Posterior cingulate gyrus (tissue), 11 donors: ENCODE data around the gene ZNF512.
"Not testable (repeated sequence)": the region's sequence is repeated elsewhere in the genome, so short reads cannot be mapped to it uniquely, and the experiment has no call there.

Experiments used
- DNase-seq, 10 donors: peaks; one replicate each; pipeline versions ENCODE4 v3.0.0 to v3.0.0-alpha.2; 2020 to 2021; ENCODE audit warnings: mixed read lengths in 3 of 10
- intact Hi-C: fragments of 100-400 bp; cut with DNase I; formaldehyde crosslinking; loops from one replicate; pipeline ENCODE4 v1.15.1; 2023

Gene ZNF512

DNA sequence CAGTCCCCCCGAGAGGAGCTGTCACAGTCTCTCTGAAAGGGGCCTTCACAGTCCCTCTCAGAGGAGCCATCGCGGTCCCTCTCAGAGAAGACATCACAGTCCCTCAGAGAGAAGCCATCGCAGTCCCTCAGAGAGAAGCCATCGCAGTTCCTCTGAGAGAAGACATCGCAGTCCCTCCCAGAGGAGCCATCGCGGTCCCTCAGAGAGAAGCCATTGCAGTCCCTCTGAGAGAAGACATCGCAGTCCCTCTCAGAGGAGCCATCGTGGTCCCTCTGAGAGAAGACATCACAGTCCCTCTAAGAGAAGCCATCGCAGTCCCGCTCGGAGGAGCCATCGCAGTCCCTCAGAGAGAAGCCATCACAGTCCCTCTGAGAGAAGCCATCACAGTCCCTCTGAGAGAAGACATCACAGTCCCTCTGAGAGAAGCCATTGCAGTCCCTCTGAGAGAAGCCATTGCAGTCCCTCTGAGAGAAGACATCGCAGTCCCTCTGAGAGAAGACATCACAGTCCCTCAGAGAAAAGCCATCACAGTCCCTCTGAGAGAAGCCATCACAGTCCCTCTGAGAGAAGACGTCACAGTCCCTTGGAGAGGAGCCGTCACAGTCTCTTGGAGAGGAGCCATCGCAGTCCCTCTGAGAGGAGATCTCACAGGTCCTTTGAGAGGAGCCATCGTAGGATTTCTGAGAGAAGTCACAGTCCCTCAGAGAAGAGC, 1.3 kb upstream of the ZNF512 start:
- intact Hi-C loops = loop anchor here (2.0 kb wide), 1 partner anchor 93 kb away; the partner anchor contains the start of gene IFT172
- DNase-seq = no peak

DNA sequence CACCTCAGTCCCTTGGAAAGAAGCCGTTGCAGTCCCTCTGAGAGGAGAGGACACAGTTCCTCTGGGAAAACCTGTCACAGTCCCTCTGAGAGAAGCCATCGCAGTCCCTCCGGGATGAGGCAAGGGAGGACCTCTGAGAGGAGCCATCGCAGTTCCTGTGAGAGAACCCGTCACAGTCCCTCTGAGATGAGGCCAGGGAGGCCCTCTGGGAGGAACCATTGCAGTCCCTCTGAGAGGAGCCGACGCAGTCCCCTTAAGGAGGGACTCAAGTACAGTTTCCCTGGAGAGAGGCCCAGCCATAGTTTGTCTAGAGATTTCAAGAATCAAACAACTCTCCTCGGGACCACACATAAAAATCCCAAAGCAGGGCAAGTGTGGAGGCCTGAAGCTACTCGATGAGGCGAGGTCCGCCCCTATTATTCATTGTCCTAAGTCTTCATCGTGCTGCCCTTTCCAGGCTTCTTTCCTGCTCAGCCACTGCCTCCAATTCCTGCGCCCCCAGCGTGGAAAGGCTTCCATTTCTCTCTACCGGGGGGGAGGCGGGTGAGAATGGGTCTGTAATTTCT, 630 bp upstream of the ZNF512 start:
- no peak for DNase-seq
- intact Hi-C loops = loop anchor here (2.0 kb wide), 1 partner anchor 93 kb away; the partner anchor contains the start of gene IFT172

DNA sequence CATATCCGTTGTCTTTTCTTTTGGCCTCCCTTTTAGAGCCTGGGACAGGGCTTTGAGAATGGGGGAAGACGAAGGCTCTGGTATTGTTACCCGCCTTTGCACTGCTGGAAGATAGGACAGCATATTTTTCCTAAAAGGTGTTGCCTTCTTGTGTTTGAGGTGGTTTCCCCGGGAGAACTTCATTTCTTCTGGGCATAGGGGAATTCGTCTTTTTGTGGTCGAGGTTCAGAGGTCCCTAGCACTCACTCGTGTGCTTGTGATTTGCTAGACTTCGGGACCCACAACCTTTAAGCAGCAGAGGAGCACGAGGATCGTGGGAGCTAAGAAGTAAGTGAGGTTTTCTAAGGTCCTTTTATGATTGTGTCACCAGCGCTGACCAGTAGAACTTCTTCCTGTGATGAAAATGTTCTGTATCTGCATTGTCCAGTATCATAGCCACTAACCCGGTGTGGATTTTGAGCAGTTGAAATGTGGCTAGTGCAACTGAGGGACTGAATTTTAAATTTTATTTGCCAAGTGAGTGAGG, 611 bp downstream of the ZNF512 start:
- no peak for DNase-seq
- intact Hi-C loops = loop anchor here (2.0 kb wide), 1 partner anchor 95 kb away; the partner anchor contains the start of gene IFT172

DNA sequence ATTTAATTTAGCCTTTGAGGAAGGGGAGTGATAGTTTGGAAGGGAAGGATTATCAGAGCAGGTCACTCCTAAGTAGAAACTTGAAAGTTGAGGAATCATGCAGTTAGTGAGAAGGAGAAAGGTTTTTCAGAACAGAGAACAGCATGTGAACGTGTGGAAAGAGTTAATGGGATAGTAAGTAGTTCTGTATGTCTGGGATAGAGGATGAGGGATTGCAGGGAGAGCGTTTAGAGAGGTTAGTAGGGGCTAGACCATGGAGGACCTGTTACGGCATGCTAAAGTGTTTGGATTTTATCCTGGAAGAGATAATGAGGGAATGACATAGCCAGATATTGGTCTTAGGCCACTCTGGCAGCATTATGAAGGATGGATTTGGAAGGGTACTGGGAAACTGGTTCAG, 1.8 kb downstream of the ZNF512 start:
- DNase-seq = no peak
- intact Hi-C loops = no loop called here

DNA sequence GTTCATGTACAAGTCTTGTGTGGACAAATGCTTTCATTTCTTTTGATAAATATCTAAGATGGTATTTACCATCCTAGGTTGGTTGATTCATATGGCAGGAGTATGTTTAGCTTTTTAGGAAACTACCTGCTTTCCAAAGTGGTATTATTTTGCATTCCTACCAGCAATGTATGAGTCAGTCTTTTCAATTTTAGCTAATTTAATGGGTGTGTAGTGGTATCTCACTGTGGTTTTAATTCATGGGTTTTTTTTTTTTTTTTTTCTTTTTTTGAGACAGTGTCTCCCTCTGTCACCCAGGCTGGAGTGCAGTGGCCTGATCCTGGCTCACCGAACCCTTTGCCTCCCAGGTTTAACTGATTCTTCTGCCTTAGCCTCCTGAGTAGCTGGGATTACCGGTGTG, 4.2 kb downstream of the ZNF512 start:
- intact Hi-C loops = no loop called here

DNA sequence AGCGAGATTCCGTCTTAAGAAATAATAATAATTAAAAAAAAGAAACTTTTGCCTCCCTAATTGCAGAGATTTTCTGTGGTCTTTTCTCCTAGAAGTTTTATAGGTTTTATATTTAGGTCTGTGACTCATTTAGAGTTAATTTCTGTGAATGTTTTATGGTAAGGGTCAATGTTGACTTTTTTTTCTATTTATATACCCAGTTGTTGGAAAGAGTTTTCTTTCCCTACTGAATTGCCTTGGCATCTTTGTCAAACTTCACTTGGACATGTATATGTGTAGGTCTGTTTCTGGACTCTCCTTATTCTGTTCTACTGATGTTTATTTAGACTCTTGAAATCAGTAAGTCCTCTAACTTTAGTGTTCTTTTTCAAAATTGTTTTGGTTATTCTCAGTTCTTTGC, 5.5 kb downstream of the ZNF512 start:
- no peak for DNase-seq
- intact Hi-C loops = no loop called here

More for the DNA sequence above, 4.2 kb downstream of the ZNF512 start:
- DNase-seq = no peak

DNA sequence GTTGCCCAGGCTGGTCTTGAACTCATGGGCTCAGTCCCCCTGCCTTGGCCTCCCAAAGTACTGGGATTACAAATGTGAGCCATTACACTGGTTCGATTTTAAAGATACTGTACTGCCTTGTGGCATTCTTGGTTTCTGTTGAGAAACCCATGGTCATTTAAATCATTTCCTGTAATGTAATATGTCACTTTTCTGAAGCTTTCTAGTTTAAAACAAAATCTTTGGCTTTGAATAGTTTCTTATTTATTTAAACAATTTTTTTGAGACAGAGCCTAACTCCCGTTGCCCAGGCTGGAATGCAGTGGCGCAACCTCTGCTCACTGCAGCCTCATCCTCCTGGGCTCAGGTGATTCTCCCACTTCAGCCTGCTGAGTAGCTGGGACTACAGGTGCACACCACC, 8.9 kb downstream of the ZNF512 start:
- no peak for DNase-seq
- intact Hi-C loops = no loop called here

DNA sequence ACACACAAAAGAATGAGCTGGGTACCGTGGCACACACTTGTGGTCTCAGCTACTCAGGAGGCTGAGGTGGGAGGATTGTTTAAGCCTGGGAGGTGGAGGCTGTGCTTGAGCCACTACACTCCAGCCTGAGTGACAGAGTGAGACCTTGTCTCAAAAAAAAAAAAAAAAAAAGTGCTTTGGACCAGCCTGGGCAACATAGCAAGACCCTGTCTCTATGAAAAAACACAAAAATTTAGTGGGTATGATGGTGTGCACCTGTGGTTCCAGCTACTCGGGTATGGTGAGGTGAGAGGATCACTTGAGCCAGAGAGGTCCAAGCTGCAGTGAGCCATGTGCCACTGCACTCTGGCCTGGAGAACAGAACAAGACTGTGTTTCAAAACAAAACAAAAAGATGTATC, 10.4 kb downstream of the ZNF512 start:
- no peak for DNase-seq

DNA sequence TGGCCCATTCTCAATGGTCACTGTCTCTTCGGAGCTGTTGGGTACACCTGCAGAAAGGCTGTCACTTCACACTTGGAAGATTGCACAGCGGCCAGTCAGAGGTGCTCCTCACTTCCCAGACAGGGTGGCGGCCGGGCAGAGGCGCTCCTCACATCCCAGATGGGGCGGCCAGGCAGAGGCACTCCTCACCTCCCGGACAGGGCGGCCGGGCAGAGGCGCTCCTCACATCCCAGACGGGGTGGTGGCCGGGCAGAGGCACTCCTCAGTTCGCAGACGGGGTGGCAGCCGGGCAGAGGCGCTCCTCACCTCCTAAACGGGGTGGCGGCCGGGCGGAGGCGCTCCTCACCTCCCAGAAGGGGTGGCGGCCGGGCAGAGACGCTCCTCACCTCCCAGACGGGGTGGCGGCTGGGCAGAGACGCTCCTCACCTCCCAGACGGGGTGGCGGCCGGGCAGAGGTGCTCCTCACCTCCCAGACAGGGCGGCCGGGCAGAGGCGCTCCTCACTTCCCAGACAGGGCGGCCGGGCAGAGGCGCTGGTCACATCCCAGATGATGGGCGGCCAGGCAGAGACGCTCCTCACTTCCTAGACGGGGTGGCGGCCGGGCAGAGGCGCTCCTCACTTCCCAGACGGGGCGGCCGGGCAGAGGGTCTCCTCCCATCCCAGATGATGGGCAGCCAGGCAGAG, 11.3 kb downstream of the ZNF512 start:
- peak in 1 of 10 donors; percentile 79 for DNase-seq

More for the DNA sequence above, 10.4 kb downstream of the ZNF512 start:
- intact Hi-C loops = no loop called here

DNA sequence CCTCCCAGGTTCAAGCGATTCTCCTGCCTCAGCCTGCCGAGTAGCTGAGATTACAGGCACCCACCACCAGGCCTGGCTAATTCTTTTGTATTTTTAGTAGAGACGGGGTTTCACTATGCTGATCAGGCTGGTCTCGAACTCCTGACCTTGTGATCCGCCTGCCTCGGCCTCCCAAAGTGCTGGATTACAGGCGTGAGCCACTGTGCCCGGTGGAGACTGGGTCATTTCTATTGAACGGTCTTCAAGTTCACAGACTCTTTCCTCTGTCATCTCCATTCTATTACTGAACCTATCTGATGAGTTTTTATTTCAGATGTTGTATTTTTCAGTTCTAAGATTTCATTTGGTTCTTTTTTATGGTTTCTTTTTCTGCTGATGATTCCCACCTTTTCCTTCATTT, 12.6 kb downstream of the ZNF512 start:
- intact Hi-C loops, DNase-seq: not testable (repeated sequence)

More for the DNA sequence above, 11.3 kb downstream of the ZNF512 start:
- intact Hi-C loops = not testable (repeated sequence)

DNA sequence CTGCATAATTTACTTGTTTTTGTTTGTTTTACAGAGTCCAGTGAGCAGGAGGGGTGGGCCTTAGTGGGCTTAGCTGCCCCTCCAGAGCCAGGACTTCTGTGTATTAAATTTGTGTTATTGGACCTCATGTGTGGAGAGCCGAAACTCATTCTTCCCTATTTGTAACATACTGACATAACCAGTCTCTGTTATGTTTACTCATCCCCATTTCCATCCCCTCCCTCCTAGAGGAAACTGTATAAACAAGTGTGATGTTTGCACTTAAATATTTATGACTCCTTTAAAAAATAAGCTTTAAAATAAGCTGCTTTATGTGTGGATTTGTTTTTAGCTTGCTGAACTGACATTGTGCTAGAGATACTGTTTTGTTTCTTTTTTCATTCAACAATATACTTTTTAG, 13.8 kb downstream of the ZNF512 start:
- no peak for DNase-seq
- intact Hi-C loops = no loop called here

DNA sequence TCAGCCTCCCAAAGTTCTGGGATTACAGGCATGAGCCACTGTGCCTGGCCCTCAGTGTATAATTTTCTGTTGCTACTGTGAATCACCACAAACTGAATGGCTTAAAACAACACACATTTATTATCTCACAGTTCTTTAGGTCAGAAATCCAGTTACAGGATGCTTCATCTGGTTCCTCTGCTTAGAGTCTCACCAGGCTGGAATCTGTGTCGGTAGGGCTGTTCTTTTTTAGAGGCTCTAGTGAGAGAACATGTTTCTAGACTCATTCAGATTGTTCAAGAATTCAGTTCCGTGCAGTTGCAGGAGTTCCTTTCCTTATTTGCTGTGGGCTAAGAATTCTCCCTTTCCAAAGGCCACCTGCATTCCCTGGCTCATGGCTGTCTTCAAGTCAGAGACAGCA, 23.8 kb downstream of the ZNF512 start:
- DNase-seq = no peak
- intact Hi-C loops = no loop called here

DNA sequence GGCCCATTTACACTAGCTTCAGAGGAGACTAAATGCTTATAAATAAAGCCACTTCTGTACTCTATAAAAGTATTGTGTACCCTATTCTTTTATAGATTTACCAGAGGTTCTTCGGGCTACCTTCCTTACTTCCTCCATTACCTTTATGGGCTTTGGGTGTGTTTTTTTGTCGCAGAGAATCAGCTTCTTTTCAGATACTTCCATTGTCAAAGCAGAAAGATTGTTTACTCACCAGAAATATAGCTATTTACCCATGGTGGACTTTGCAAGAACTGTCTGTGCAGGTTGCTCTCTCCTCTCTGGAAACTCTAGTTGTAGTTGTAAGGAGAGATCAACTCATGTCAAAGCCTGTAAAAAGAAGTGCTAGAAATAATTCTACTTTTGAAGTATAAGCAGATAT, 31.1 kb downstream of the ZNF512 start:
- DNase-seq = no peak
- intact Hi-C loops = no loop called here

DNA sequence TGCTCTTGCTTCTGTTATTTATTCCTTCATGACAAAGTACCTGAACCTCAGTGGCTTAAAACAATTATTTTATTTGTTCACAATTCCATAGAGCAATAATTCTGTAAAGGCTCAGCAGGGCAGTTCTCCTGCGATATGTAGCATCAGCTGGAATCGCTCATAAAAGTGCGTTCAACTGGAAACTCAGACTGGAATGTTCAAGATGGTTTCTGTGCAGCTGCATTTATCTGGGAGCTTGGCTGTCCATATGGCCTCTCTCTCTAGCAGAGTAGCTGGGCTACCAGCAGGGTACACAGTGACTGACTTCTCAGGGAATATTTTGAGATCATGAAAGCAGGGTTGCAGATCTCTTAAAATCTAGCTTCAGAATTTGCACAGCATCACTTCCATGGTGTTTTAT, 32.5 kb downstream of the ZNF512 start:
- intact Hi-C loops = no loop called here
- no peak for DNase-seq

DNA sequence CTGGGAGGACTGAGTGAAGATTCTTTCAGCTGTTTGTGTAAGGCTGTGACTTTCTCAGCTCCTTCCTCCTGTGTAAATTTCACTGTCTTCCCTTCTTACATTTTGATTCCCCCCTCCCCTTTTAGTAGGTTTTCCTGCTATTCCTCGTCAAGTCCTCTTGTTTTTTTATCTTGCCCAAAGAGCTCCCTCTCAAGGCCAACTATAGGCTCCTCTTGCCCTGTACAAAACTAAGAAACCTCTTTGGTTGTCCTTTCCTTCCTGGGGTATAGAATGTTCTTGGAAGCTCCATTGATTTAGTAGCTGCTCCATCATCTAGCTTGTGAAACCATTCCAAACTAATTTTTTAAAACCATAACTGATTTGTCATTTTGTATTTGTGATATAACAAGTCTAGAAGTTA, 38.7 kb downstream of the ZNF512 start:
- intact Hi-C loops = no loop called here
- no peak for DNase-seq

DNA sequence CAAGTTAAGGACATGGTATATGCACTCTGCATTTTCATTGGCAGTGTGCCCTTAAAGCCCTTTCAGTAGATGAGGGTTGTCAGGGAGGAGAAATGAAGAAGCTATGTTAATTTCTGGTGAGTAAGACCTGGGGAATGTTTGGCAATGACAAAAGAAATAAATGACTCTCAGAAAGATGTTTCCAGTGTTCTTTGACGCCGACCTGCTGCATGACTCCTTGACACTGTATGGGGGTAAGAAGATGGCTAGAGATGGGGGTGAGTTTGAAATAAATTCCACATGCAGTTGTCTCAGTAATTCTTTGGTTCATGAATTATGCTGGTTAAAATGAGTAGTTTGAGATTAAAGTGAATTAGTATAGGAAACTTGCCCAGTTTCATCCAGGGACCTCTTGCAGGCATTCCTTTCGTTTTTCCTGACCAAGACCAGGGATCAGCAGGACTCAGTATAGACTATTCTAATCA, 40.1 kb downstream of the ZNF512 start:
- intact Hi-C loops = no loop called here
- no peak for DNase-seq

DNA sequence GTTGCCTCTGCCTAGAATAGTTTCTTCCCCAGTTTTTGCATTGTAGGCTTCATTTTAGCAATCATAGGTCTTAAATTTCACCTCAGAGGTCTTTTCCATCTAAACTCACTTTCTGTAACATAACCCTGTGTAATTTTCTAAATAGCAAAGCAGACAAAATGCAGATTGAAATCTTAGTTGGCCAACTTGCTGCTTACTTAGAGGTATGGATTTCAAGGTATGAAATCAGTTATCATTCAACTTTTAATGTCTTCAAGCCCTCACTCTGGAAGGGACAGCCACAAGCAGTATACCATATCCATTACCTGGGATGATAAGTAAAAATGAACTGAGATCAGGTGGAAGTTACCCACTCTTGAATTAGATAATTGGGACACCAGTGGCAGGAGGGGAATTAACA, 42.1 kb downstream of the ZNF512 start:
- intact Hi-C loops = loop anchor here (5.0 kb wide), 1 partner anchor 37 kb away; the partner anchor contains the start of genes SLC4A1AP and SUPT7L
- no peak for DNase-seq

DNA sequence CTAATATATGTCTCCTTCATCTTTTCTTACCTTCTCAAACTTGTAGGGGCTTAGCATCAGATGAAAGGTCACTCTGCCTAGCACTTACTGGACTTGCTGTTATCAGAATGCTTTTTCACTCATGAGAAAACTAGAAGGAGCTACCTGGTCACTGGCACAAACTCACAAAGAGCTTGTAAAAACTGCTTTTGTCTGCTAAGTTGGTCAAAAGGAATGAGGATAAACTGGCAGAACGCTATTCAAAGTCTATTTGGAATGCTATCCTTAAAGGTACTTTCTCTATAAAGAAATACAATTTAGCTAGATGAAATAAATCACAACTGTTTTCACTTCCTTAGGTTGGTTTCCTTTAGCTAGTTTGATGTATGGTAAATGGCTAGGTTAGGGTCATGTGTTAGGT, 43.5 kb downstream of the ZNF512 start:
- intact Hi-C loops = loop anchor here (5.0 kb wide), 1 partner anchor 36 kb away; the partner anchor contains the start of genes SLC4A1AP and SUPT7L
- DNase-seq = not testable (repeated sequence)

DNA sequence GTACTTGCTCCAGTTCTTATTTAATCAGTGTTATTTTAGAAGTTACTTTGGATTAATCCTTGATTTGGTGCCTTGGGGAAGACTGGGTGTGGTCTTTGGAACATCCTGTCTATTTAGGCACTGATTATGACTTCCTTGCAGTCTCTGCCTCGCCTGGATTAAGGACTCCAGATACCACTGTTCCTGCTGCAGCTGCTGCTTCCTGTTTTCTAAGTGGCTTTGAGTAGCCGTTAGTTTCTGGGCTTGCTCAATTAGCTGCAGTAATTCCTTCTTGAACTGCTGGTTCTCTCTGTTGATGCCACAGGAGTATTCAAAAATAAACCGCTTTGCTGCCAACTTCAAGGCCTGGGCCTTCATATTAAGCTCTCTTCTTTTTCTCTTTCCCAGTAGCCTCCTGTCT, 44.1 kb downstream of the ZNF512 start:
- intact Hi-C loops = loop anchor here (5.0 kb wide), 1 partner anchor 35 kb away; the partner anchor contains the start of genes SLC4A1AP and SUPT7L
- DNase-seq = not testable (repeated sequence)

DNA sequence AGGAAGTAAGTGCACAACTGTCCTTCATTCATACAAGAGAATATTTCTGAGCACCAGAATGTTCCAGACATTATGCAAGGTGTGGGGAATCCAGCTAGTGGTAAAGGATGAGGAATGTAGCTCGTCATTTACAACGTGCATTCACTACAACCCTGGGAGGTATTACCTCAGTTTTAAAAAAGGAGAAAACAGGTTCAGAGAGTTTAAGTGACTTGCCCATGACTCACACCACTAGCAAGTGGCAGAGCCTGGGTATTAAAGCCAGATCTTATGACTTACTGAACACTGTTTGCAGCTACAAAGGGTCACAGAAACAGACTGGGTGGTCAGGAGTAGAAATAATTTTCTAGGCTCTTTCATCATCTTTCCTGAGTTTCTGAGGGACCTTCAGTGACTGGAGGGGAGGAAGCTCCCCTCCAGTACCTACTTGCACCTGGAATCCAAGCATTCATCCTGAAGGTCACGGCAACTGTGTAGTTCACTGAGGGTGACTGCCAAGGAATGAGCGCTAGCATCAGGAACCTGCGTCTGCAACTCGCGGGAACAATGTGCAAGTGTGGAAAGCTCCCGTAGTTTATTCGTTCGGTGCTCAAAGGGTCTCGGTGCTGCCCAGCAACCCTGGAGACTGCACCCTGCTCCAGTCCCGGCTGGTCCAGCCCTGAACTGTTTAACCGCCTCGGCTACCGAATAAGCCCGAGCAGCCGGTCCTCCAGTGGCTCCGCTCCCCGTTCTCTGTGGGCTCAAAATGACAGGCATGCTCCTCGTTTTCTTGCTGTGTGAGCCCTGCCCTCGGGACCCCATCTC, 45.3 kb downstream of the ZNF512 start:
- DNase-seq = peak in 1 of 10 donors; percentile 13
- intact Hi-C loops = loop anchor here (5.0 kb wide), 1 partner anchor 34 kb away; the partner anchor contains the start of genes SLC4A1AP and SUPT7L
